Islet of Langerhans (tissue), 1 donor: ENCODE data around the gene DNAJC30.
A peak's percentile ranks its signal among the peaks of the same experiment; 100 is the strongest.

Source experiments
- FAIRE-seq: peaks from one replicate; lab custom pipeline; 2011; peaks lifted over from hg19 to GRCh38; lab: Jason Lieb, UNC

DNAJC30 gene

DNA sequence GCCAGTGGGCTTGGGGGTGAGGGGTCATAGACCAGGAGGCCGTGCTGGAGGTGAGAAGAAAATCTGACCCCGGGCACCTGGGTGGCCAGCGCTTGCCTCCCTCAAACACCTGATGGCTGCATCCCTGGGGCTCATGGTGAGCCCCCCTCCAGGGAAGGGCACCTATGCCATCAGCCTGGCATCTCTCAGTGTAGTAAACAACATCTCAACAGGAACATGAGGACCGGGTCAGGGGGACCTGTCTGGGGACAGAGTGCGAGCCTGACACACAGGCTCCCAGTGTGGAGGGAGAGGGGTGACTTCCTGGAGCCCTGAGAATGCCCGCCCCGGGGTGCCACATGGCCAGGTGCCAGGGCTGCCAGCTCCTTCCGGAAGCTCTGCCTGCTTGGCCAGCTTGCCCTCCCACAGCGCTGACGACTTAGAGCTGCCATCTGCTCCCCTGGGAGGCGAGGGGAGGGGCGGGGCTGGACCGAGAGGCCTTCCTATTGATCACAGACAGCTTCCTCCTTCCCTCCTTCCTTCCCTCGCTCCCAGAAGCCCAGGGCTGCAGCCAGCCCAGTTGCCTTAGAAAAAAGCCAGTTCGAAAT lies 23.9 kb upstream of the DNAJC30 start:
- FAIRE-seq: no peak

DNA sequence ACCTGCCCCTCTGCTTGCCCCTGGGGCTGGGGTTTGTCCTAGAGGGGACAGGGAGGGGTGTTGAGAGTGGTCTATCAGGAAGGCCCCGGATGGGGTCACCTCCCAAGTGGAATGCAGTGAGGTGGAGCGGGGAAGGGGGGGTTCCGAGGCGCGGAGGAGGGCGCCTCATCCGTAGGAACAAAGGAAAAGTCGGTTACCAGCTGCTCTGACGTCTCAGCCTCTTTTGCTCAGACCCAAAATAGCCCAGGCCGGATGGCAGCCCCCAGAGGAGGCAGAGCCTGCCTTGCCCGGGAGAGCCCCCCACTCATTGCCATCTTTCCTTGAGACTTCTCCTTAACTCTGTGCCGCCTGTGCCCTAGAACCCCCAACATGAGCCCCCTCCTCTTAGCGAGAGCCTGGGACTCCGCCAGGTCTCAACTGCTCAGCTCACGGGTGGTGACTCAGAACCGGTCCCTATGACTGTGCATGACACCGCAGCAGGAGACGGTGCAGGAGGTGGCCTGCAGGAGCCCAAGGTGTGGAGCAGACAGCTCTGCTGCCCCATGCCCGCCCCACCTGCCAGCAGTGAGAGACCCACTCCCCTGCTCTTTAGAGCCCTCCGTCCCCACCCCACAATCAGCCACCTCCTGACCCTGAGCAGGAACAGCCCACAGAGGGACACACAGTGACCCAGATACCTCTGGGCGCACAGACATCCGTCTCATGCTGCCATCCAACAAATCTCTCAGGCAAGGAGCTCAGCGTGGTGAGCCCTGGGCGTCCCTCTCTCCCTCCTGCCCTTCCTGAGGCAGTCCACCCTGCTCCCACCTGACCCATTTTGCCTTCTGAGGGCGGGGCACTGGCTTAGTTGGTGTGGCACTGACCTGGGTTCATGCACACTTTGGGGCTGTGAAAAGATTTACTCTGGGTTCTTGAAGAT lies 23.1 kb upstream of the DNAJC30 start:
- no peak for FAIRE-seq

DNA sequence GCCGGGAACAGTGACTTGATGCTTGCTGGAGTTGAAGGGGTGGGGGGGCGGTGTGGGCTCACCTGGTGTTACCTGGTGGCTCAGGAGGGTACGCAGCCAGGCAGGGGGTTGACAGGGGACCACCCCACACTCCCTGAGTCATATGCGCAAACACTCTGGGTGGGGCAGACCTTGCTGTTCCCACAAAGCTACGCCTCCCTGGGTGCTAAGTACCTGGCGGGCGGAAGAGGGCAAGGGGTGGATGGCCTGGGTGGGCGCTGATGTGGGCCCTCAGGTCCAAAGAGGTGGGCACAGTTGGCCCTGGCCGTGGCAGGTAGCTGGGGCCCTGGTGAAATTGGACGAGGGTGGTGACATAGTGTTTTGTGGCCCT lies 22.3 kb upstream of the DNAJC30 start:
- FAIRE-seq: no peak

DNA sequence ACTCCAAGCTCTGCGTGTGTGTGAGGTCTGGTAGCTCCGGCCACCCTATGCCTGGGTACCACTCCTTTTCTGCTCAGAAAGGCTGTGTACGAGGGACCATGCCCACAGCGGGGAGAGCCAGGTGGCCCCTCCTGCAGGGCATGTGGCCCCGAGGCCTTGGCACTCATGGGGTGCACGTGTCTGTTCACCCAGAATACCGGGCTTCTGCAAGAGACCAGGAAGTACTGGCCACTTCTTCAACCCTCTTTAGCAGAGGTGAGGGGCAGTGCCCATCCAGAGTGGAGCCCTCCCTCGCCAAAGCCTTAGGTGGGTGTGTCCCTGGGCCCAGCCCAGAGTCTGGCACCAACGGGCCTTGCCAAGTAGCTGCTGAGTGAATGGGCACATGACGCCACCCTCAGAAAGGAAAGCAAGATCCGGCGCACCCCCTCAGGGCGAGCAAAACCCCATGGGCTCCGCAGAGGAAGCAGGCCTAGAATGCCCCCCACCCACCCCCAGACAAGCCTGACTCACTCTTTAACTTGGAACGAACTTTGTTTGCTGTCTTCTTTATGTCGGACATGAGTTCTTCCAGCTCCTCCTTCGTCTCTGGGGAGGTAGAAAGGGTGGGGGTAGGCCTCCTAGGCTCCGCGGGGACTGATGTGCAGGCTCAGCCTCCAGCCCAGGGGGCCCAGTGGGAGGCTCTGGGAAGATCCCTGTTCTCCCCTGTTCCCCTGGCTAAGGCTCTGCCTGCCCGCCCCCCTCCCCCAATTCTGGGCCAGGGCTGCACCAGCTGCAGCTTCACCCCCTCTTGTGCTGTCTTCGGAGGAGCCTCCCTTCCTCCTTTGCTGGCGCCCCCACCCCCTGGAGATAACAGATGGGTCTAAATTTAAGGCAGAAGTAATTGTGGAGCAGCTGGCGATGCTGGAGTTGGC lies 21.6 kb upstream of the DNAJC30 start:
- FAIRE-seq: no peak

DNA sequence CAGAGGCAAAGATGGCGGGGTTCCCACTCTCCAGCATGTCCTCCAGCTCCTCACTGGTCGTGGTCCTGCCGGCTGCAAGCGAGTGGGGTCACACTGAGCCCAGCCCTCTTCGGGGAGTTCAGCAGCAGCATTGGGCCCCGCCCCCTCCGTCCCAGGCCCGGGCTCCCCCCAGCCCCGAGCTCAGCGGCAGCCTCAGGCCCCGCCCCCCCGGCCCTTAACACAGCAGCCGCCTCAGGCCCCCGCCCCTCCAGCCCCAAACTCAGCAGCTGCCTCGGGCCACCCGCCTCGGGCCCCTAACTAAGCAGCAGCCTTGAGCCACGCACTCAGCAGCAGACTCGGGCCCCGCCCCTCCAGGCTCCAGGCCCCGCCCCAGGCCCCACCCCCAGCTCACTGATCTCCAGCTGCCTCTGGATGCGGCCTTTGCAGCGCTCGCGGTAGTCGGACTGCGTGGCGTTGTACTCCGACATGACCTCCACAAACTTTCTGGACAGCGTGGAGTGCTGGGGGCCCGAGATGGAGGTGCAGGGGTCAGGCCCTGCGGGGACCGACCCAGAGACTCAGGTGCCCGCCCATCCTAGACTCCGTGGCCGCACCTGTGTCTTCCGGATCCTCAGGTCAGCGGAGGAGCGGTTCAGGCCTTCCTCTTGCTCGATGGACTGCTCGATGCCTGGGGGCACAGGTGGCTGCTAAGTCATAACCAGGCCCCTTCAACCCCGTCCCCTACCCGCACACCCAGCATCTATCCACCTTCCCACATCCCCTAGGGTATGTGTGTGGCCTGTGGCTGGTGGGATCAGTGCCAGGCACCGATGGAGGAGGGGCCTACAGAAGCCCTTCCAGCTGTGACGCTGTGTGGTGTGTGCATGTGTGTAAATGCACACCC lies 20.7 kb upstream of the DNAJC30 start:
- no peak for FAIRE-seq

DNA sequence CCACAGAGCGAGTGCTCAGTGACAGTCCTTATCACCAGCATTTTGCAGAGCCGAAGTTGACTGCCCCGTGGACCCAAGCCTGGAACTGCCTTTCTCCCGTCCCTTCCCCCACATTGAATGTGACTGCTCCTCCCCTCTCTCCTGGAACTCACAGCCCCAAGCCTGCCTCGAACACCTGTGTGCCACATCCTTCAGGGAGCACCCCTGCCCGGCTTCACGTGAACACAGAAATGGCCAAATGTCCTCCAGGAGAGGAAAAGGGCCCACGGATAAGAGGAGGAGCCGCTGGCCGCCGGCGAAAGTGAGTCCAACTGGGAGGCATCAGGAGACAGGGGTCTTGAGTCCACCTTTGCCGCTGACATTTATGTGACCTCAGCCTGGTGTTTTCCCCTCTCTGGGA lies 20.0 kb upstream of the DNAJC30 start:
- FAIRE-seq: no peak

DNA sequence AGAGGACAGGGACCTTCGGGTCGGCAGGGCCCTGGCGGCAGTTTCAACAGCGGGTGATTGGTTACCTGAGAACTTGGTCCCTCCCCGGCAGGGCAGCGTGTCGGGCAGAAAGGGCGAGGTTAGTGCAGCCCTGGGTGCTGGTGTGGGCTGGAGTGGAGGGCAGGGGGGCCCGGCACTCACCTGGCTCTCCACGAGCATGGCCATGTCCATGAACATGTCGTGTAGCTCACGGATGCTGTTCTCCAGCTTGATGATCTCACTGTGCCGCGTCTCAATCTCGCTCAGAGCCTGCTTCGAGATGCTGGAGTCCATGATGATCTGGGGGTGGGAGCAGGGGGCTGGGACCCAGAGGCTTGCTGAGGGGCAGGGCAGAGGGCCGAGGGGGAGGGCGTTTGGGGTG lies 19.4 kb upstream of the DNAJC30 start:
- FAIRE-seq: no peak

DNA sequence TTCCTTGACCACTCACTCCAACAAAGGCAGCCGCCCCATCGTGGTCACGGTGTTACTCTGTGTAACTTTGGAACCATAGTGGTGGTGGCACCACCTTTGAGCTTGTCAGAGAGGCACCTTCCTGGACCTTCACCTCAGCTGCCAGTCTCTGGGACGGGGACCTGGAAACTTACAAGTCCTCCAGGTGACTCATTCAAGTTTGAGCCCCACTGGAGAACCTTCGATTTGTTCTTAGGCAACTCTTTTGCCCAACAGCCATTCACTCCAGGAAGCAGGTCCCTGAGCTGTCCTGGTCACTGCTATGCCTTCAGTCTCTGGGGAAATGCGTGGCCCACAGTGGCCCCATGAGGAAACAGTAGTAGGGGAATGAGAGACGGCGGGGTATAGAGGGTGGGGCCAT lies 19.0 kb upstream of the DNAJC30 start:
- FAIRE-seq: no peak

DNA sequence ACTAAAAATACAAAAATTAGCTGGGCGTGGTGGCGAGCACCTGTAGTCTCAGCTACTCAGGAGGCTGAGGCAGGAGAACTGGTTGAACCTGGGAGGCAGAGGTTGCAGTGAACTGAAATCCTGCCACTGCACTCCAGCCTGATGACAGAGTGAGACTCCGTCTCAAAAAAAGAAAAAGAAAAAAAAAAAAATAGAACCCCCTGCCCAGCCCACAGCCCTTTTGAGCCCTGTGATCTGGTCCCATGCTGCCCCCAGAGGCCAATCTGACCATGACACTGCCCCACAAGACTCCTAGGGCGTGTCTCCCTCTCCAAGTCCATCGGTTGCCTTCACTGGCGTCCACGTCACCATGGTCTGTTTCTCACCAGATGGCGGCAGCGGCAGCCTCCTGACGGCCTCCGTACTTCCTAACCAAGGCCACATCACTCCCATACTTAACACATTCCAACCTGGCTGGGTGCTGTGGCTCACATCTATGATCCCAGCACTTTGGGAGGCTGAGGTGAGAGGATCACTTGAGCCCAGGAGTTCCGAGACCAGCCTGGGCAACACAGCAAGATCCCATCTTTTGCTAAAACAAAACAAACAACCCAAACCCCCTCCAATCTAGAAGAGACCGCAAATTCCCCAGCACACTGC lies 18.2 kb upstream of the DNAJC30 start:
- peak; percentile 21 for FAIRE-seq

DNA sequence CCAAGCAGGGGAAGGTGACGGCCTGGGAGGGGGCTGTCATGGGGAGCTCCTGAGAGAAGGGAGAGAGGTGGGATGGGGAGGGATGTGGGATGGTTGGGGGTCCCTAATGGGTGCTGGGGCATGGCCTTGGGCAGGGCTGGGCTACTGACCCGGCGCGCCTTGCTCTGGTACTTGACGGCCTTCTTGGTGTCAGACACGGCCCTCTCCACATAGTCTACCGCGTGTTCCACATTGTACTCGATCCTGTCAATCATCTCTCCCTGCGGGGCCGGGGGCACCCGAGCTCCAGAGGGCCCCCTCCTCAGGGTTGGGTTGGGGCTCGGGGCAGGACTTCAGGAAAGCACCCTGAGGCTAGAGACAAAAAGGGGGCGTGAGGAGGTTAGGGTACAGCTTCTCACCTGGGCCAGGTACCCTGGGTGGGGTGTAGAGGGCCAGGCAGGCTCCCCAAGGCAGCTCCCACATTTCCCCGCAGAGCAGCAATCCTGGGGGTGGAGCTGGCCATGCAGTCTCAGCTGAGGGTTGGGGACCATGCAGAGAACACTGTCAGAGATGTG lies 17.4 kb upstream of the DNAJC30 start:
- FAIRE-seq: no peak

DNA sequence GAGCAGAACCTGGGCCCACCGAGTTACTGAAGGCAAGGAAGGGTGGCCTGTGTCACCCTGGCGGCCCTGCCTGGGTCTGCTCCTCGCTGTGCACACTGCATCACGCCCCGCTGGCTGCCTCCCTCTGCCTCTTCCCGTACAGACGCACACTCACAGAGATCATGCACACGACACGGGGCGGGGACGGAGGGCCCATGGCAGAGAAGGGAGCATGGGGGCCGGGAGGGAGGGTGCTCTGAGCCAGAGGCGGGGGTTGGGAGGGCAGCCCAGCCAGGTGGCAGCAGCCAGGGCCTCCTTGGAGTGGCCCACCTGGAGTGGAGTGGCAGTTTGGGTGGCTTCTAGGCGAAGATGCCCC lies 16.8 kb upstream of the DNAJC30 start:
- FAIRE-seq: no peak

DNA sequence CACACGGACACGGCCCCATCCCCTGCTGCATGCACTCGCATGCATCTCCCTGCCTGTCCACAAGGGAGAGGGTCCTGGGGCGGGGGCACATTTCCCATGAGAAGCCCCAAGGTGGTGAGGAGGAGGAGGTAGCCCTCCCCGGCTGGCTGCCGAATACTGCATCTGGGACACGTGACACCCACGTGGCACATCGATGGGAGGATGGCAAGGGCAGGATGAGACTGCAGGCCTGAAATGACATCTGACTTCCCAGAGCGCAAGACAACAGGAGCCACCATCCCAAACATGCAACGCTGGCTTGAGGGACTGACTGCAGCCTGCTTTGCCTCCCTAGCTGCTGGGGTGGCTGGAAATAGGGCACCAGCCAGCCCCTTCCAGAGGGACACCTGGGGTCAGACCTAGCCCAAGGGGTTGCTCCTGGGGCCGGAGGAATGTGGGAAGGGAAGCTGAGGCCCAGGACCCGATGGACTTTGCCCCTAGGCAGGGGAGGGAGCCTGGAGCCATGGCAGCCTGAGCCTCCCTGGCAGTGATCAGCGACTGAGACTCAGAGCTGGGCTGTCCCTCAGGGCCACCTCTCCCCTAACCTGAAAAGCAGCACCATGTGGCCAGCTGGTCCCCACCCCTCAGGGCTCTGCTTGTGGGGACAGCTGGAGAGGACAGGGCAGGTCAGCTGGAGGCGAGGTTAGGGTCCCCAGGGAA lies 16.3 kb upstream of the DNAJC30 start:
- no peak for FAIRE-seq

DNA sequence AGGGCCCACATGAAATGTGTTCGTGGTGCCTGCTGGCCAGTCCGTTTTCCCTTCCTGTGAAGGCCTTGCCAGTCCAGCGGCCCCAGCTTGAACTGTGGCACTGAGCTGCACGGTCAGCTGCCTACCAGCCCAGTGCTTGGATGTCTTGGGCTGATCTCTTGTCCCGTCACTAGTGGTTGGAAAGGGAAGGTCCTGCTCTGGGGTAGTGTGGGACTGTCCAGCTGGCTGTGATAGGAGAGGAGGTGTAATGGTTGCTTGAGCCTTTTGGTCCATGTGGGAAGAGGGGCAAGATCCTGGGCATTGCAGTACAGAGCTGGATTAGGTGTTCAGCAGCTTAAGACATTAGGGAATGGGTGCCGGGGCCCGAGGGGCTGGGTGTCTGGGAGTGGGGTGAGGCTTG lies 15.2 kb upstream of the DNAJC30 start:
- FAIRE-seq: no peak

DNA sequence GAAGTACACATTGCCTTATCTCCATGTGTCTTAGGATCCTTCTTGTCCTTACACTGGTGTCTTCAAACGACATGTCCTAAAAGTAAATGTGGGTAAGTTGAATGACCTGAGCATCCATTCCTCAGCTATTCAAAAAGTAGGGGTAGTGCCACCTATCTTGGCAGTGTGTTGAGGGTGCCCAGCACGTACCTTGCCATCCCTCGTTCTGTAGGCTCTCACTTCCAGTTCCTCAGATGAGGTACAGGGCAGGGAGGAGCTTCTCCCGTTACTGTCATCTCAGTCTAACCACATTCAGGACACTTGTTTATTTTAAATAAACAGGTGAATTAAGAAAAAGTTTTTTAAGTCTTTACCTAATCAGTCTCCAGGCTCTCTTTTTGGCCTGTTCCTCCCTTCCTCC lies 13.1 kb upstream of the DNAJC30 start:
- no peak for FAIRE-seq

DNA sequence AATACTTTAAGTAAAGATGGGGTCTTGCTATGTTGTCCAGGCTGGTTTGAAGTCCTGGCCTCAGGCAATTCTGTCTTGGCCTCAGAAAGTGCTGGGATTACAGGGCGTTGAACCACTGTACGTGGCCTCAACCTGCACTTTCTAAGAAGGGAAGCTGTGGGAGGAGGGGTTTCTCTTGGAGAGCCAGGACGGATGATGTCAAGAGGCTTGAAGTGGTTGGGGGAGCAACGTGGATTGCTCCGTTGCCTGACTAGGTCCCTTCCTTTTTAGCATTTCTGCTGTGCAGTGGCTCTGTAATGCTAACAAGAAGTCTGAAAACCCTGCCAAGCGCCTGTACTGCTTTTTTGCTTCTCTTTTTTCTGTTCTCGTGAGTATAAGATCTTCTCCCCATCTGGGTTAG lies 7.4 kb upstream of the DNAJC30 start:
- no peak for FAIRE-seq

DNA sequence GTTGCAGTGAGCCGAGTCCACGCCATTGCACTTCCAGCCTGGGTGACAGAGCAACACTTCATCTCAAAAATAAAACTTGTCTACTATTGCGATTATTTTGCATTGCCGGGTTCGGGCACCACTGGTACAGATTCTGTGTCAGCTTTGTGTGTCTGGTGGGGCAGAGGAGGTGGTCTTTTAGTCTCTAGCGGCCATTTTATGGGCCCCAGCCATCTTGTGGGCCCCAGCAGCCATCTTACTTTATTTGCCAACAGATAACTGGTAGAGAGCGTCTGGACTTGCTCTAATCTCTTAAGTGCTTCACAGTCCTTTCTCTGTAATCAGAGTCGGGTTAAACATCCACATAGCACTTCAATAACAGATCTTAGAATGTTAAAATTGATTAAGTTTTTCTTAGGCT lies 5.0 kb upstream of the DNAJC30 start:
- FAIRE-seq: no peak

DNA sequence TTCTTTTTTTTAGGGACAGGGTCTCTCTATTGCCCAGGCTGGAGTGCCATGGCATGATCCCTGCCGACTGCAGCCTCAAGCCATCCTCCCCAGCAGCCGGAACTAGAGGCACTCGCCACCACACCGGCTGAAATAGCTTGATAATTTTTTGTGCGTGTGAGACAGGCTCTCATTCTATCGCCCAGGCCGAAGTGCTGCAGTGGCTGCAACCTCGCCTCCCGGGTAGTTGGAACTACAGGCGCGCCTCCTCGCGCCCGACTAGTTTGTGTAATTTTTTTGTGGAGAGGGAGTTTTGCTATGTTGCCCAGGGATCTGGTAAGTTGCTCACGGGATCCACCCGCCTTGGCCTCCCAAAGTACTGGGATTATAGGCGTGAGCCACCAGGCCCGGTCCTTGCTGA lies 2.1 kb upstream of the DNAJC30 start:
- no peak for FAIRE-seq

DNA sequence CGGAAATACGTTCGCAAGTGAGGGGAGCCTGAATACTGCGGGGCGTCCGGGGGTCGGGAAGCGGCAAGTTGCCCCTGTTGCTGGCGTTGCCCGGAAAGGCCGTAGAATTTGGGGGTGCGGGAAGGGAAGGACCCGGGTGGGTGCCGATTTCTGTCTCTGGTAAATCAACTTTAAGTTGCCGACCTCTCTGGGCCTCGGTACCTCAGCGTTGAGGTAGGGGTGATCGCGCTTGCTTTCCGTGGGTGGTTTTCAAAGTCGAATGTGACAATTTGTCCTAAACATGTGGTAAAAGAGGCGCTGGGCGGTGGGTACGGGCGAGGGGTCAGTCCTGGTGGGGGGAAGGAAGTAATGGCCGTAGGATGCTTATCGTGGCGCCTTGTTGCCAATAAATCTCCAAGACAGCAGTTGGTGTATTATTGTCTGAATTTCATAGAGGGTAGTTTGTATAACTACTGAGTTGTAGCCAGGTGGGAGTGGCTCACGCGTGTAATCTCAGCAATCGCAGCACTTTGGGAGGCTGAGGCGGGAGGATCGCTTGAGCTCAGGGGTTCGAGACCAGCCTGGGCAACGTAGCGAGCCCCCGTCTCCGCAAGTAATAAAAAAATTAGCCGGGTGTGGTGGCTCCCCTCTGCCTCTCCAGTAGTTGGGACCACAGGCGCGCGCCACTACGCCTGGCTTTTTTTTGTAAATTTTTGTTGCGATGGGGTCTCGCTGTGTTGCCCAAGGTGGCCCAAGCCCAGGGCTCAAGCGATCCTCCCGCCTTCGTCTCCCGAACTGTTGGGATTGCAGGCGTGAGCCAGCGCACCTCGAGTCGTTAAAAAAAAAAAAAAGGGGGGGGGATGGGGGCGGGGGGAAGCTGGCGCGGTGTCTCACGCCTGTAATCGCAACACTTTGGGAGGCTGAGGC lies 788 bp upstream of the DNAJC30 start:
- FAIRE-seq: no peak

DNA sequence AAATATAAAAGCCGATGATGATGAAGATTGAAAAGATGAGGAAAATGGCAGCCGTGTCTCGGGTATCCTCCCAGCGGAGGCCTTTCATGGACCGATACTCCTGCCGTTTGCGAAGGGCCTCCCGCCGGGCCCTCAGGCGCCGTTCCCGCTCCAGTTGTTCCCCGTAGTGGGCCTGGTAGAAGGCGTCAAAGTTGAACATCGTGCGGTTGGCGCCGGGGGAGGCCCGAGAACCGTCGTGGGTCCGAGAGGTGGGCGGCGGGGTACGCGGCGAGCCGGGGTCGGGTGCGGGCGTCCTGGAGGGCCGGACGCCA lies 553 bp downstream of the DNAJC30 start:
- FAIRE-seq: no peak

DNA sequence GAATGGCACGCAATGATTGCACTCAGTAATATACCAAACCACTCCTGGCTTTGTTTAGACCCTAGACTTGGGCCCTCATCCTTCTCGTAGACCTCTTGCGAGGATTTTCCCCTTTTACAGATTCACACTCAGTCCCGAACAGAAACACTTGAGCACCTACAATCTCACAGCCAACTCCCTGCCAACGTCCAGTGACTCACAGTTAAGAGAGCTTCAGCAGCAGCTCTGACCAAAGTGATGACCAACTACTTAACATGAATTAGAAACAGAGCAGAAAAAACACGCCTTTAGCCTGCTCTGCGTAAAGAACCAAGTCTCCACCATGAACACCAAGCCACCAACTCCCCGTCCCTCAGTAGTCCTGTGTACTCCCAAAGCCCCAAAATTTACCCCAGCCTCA lies 2.2 kb downstream of the DNAJC30 start:
- no peak for FAIRE-seq
